Suprapubic skin (tissue), 4 donors: ENCODE measurements around the gene GNB1. TPM values are rescaled to one million over a fixed set of nuclear protein-coding genes. Genes with fewer than 3 reads are reported as not detected.

Experiments used
- DNase-seq, 2 donors: peaks; one replicate each; pipeline ENCODE4 v3.0.0-alpha.2; 2019; ENCODE audit warnings: low spot score in 2 of 2
- H3K27ac ChIP-seq: fragments of 200-600 bp; sonication (generic); one replicate; pipeline ENCODE4 v1.5.1; 2019
- H3K27me3 ChIP-seq: fragments of 200-600 bp; sonication (generic); one replicate; pipeline ENCODE4 v1.5.1; 2019
- H3K36me3 ChIP-seq: fragments of 200-600 bp; sonication (generic); one replicate; pipeline ENCODE4 v1.5.1; 2019
- H3K4me1 ChIP-seq: fragments of 200-600 bp; sonication (generic); one replicate; pipeline ENCODE4 v1.5.1; 2019
- H3K4me3 ChIP-seq: fragments of 200-600 bp; sonication (generic); one replicate; pipeline ENCODE4 v1.5.1; 2019; ENCODE audit warnings: mild to moderate bottlenecking
- H3K9me3 ChIP-seq: fragments of 200-600 bp; sonication (generic); one replicate; pipeline ENCODE4 v1.5.1; 2019
- CTCF ChIP-seq, 2 donors: fragments of 200-600 bp in 1 of 2; fragments of 450-650 bp in 1 of 2; sonication (generic) in 1 of 2; IDR thresholded peaks; one replicate each; pipeline ENCODE4 v1.5.1; 2016 to 2019; ENCODE audit warnings: antibody characterized with exemption in 2 of 2, mild to moderate bottlenecking in 1 of 2, moderate library complexity in 1 of 2
- EP300 ChIP-seq: sonication (generic); formaldehyde crosslinking; IDR thresholded peaks from one replicate; pipeline ENCODE4 v1.6.1; 2017; ENCODE audit warnings: antibody characterized with exemption
- POLR2A ChIP-seq, 2 donors: fragments of 450-650 bp; IDR thresholded peaks; one replicate each; pipeline ENCODE4 v1.6.1; 2017; ENCODE audit warnings: antibody characterized with exemption in 2 of 2, mild to moderate bottlenecking in 2 of 2, moderate library complexity in 2 of 2
- POLR2AphosphoS5 ChIP-seq, 3 donors: sonication (generic); formaldehyde crosslinking; IDR thresholded peaks; one replicate each; pipeline ENCODE4 v1.6.1; 2017; ENCODE audit warnings: antibody characterized with exemption in 3 of 3
- WGBS: methylation state at CpG from one replicate; pipeline ENCODE4 v1.1.5; 2018; 5-methylcytosine and 5-hydroxymethylcytosine counted together
- total RNA-seq, 4 donors: library from RNA; depleted of rRNA; stranded (reverse); fragments of >200 nt; gene quantifications; one replicate each; pipeline ENCODE4 v1.1.0, GENCODE V29; 2016

GNB1 gene
- total RNA-seq, 4 donors from 2014 or later = 121 to 159 (median 153) TPM

DNA sequence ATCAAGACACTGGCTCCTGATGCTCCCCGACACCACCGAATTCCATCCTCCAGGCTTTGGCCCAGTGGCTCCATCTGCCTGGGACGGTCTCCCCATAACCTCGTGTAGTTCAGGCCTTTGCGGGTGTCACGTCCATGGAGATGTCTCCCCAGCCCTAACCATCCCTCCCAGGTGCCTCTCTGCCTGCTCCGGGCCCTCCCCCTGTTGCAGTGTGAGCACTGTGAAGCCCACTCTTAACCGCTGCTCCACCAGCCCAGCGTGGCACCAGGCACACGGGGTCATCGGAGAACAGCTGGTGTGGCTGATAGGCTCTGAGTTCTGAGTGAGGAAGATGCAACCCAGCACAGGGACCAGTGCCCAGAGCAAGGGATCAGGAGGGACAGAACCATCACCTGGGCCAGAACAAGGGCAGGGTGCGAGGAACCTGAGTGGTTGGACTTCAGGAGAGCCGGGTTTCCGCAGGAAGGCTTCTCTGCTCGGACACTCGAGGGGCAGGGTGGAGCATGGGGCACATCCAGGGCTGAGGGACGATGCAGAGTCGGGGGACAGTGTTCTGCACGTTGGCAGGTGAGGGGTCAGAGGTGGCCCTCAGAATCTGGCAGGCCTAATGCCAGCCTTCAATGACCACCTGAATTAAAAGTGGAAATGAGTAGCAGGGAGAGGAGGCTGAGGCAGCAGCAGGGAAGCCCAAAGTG is 2.6 kb upstream of the GNB1 start:
- Histone ChIP-seq H3K27me3 (no peaks in the 10 kb centered on the region), H3K4me3 (no peak overlapping the region), H3K27ac (peak overlapping the region; percentile 98), H3K36me3 (no peaks in the 10 kb centered on the region), H3K9me3 (no peaks in the 10 kb centered on the region), H3K4me1 (peaks cover 61% of the 10 kb centered on the region)
- DNase-seq = no peak
- 75% methylated on average over 7 of the region's 19 CpGs for WGBS
- no peak for TF ChIP-seq EP300

GRCh38 chr1:1892763-1893120 is 1.9 kb upstream of the GNB1 start:
- 49% methylated on average over 7 of the region's 7 CpGs for WGBS
- Histone ChIP-seq H3K9me3 (no peaks in the 10 kb centered on the region), H3K36me3 (no peaks in the 10 kb centered on the region), H3K4me3 (peak overlapping the region; percentile 90), H3K27ac (peak overlapping the region; percentile 98), H3K4me1 (peaks cover 68% of the 10 kb centered on the region), H3K27me3 (no peaks in the 10 kb centered on the region)
- DNase-seq = no peak
- TF ChIP-seq POLR2AphosphoS5 (IDR thresholded peaks at IDR 0.05) = no peak
- TF ChIP-seq POLR2A (IDR thresholded peaks at IDR 0.05) = no peak
- no peak for TF ChIP-seq CTCF (IDR thresholded peaks at IDR 0.05)
- TF ChIP-seq EP300 = no peak

DNA sequence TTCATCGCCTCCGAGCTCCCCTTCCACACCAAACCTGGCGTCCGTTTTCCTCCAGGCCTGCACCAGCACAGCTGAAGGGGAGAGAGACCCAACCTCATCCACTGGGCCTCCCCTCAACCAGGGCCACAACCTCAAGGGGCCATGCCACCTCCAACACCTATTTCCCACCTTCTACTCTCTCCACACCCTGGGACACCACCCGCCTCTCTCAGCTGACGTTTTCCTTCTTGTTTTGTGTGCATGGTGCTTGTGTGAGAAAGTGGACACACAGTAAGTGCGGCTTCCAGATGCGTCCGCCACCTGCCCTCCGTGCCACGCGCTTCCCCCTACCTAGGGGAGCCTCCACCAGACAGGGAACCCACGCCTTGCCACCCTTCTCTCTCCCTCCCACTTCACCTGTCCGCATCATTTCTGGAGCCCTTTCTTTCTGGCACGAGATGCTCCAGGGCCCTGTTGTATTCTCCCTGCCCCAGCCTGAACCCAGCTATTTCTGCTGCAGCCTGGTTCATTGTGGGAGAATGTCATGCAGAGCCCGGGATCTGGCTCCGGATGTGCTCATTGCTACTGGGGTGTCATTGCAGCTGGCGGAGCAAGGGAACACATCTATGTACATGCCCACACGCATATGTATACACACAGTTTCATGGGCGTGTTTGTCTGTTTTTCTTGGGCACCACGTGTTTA is 1.3 kb upstream of the GNB1 start:
- no peaks in the 10 kb centered on the region for H3K27me3 ChIP-seq
- no peaks in the 10 kb centered on the region for H3K36me3 ChIP-seq
- no peak for TF ChIP-seq CTCF (IDR thresholded peaks at IDR 0.05)
- peaks cover 69% of the 10 kb centered on the region for H3K4me1 ChIP-seq
- peak overlapping the region; percentile 98 for H3K27ac ChIP-seq
- no peak for DNase-seq
- 34% methylated on average over 21 of the region's 21 CpGs for WGBS
- H3K4me3 ChIP-seq = peak overlapping the region; percentile 90
- H3K9me3 ChIP-seq = no peaks in the 10 kb centered on the region

GRCh38 chr1:1891349-1892078 is 627 bp upstream of the GNB1 start:
- peak overlapping the region; percentile 98 for H3K27ac ChIP-seq
- no peaks in the 10 kb centered on the region for H3K36me3 ChIP-seq
- H3K9me3 ChIP-seq = no peaks in the 10 kb centered on the region
- 0% methylated on average over 7 of the region's 59 CpGs for WGBS
- no peak for DNase-seq
- H3K27me3 ChIP-seq = no peaks in the 10 kb centered on the region
- TF ChIP-seq EP300 (no peak), POLR2AphosphoS5 (IDR thresholded peaks at IDR 0.05) (peak in 1 of 3 donors; percentile 19)
- peaks cover 74% of the 10 kb centered on the region for H3K4me1 ChIP-seq
- peak overlapping the region; percentile 90 for H3K4me3 ChIP-seq

DNA sequence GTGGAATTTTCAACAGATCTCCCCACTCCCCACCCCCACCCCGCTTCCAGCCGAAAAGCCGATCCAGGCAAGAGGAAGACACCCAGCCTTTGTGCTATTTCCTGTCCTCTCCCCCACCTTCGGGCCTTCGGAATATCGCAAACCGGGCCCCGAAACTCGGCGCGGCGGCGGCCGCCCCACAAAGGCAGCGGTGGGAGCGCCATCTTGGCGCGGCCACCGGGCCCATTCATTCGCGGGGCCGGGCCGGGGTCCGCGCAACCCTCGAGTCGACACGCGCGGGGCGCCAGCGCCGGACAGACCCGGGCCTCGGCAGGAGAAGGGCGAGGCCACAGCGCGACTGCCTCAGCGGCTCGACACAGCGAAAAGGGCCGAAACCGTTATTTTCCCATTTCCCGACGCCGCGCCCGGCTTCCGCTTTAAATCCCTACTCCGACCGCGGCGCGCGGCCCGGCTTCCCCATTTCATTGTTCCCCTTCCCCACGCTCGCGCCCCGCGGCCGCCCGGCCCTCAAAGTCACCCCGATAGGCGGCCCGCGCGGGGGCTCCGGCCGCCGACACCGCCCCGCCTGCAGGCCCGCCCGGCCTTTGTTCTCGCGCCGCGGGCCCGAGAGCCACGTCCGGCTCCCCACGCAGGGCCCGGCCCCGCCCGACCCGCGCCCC is 911 bp downstream of the GNB1 start:
- DNase-seq = no peak
- Histone ChIP-seq H3K9me3 (no peaks in the 10 kb centered on the region), H3K4me1 (peaks cover 73% of the 10 kb centered on the region), H3K36me3 (no peaks in the 10 kb centered on the region), H3K27ac (peak overlapping the region; percentile 98), H3K27me3 (no peaks in the 10 kb centered on the region), H3K4me3 (peak overlapping the region; percentile 90)
- under 1% methylated on average over 42 of the region's 88 CpGs for WGBS
- no peak for TF ChIP-seq POLR2AphosphoS5 (IDR thresholded peaks at IDR 0.05)
- no peak for TF ChIP-seq POLR2A (IDR thresholded peaks at IDR 0.05)
- no peak for TF ChIP-seq CTCF (IDR thresholded peaks at IDR 0.05)
- TF ChIP-seq EP300 = no peak
